Left cardiac atrium (tissue), 4 donors: ENCODE measurements around the gene RAPGEF2. TPM values are rescaled to one million over a fixed set of nuclear protein-coding genes. Genes with fewer than 3 reads are reported as not detected.
A peak's percentile ranks its signal among the peaks of the same experiment; 100 is the strongest.

Experiments used
- ATAC-seq, 2 donors: fragments of 200-7000 bp; cut with Tn5 transposase; one replicate each; pipeline ENCODE4 v1.9.1; 2020; ENCODE audit warnings: mild to moderate bottlenecking in 2 of 2, moderate library complexity in 2 of 2
- DNase-seq: peaks from one replicate; pipeline ENCODE4 v3.0.0-alpha.2; 2020
- intact Hi-C, 2 donors: fragments of 100-400 bp; cut with DNase I; formaldehyde crosslinking; loops; one replicate each; pipeline versions ENCODE4 v1.14.1 to v1.15.1; 2022 to 2023
- total RNA-seq, 2 donors: library from RNA; stranded (reverse); fragmentation: NEBNext Ultra II Directional; extraction: Animal tissue kit (Norgen Biotek cat#: 25700); gene quantifications; one replicate each; pipeline ENCODE4 v1.2.1, GENCODE V29; 2021
- donor health status: DM: no; HTN: yes; CAD: no.
- donor health status: DM: no; HTN: yes; CAD: no; lungs with severe emphysema.
- donor health status: DM: yes; HTN: yes; CAD: no.
- donor health status: Dilated cardiomyopathy.

Gene RAPGEF2
- total RNA-seq, 2 donors from 2014 or later: 28.0 to 38.0 TPM

DNA sequence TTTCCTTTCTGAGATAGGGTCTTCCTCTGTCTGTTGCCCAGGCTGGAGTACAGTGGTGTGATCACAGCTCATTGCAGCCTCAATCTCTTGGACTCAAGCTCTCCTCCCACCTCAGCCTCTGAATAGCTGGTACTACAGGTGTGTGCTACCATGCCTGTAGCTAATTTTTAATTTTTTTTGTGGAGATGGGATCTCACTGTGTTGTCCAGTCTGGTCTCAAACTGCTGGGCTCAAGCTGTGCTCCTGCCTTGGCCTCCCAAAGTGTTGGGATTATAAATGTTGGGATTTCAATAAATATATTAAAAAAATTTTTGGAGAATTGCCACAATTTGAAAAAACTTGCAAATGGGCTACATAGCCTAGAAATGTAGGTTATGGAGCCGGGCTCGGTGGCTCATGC, 18.5 kb downstream of the RAPGEF2 start:
- intact Hi-C loops: no loop called here
- ATAC-seq: no peak
- no peak for DNase-seq

DNA sequence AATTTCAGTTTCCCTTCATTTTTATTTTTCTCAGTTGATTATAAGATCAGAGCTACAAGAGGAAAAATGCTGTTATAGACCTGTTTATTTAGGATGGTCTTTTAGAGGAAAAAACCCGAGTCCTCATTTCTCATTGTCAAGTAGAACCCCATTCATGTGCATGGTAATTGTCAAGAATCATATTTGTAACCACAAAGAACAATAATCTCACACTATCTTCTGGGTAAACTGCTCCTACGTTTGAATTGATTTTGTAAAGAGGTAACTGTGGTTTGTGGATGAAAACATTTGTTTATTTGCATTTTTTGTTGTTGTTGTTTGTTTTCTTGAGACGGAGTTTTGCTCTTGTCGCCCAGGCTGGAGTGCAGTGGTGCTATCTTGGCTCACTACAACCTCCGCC, 23.8 kb downstream of the RAPGEF2 start:
- intact Hi-C loops: no loop called here
- DNase-seq (no peak), ATAC-seq (no peak)

DNA sequence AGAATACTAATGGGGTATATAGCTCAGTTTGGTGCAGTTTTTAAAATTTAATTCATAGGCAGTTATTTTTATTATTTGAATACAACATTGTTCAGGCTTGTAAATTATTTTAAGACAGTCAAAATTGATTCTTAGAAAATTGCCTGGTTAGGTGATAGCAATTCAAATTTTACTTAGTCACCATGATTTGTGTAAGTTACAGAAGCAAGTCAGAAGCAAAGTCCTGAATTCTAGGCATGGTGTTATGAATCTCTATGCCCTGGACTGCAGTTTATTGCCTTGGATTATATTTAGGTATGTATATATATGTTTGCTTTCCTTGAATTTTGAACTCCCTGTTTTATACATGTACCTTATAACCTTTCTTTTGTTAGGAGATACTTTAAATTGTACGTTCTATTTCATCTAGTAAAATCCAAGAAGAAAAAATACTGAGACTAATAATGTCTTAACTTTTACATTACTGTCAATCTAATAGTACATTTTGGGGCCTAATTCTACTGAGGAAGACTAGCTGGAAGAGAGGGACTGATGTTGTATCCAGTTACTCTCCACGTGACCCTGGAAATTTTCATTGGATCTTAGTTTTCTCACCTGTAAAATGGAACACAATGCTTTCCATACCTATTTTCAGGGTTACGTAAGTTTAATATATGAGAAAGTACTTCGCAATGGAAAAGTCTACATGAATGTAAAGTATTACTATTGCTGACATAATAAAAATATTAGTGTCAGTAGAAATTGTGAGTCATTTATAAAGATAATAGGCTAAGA, 25.1 kb downstream of the RAPGEF2 start:
- DNase-seq (no peak), ATAC-seq (no peak)
- intact Hi-C loops: no loop called here

DNA sequence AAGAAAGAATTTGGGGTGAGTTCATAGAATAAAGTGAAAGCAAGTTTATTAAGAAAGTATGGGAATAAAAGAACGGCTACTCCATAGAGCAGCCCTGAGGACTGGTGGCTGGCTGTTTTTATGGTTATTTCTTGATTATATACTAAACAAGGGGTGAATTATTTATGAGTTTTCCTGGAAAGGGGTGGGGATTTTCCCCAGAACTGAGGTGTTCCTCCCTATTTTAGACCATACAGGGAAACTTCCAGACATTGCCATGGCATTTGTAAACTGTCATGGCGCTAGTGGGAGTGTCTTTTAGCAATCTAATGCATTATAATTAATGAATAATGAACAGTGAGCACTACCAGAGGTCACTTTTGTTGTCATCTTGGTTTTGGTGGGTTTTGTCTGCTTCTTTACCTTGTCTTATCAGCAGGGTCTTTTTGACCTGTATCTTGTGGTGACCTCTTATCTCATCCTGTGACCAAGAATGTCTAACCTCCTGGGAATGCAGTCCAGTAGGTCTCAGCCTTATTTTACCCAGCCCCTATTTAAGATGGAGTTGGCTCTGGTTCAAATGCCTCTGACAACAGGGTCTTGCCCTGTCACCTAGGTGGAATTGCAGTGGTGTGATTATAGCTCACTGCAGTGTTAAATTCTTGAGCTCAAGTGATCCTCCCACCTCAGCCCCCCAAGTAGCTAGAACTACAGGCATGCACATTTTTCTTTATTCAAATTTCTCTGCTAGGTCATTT, 27.1 kb downstream of the RAPGEF2 start:
- ATAC-seq (no peak), DNase-seq (no peak)
- intact Hi-C loops: no loop called here

DNA sequence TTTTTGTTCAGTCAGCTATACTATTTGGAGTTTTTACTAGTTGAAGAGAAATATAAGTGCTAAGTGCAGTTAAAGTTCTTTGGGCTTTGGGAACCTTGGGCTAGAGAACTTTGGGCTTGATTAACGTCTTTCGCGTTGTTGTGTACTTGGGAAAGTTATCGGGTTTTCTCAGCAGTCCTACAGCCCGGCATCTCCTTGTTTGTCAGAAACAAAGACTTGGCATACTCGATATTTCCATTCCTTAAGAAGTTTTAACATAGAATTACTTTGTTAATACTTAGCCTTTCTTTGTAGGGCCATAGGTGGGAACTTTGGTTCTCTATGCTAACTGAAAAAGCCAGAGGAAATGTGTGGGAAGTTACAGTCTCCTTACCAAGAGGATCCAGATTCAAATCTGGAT, 28.7 kb downstream of the RAPGEF2 start:
- ATAC-seq (no peak), DNase-seq (no peak)
- intact Hi-C loops: no loop called here

DNA sequence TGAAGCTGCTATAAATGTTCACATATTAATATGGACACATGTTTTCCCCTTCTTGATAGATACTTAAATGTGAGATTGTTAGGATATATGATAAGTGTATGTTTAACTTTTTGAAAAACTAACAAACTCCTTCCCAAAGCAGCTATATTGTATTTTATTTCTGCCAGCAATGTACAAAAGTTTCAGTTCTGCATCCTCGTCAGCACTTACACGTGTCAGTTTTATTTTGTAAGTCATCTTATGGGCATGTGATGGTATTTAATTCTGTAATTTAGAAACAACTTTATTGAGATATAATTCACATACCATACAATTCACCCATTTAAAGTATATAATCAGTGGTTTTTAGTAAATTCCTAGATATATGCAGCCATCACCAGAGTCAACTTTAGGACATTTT, 31.6 kb downstream of the RAPGEF2 start:
- intact Hi-C loops: no loop called here
- ATAC-seq (no peak), DNase-seq (no peak)

DNA sequence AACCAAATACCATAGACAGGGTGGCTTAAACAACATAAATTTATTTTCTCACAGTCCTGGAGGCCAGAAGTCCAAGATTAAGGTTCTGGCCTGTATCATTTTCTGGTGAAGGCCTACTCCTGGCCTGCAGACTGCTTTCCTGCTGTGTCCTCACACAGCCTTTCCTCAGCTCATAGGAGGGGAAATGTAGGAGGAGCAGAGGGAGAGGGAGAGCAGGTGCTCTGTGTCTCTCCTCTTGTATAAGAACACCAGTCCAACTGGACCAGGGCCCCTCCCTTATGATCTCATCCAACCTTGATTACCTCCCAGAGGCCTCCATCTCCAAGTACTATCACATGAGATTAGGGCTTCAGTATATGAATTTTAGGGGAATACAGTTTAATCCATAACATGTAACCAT, 34.3 kb downstream of the RAPGEF2 start:
- ATAC-seq (peak in 1 of 2 donors; percentile 54), DNase-seq (no peak)
- intact Hi-C loops: no loop called here

DNA sequence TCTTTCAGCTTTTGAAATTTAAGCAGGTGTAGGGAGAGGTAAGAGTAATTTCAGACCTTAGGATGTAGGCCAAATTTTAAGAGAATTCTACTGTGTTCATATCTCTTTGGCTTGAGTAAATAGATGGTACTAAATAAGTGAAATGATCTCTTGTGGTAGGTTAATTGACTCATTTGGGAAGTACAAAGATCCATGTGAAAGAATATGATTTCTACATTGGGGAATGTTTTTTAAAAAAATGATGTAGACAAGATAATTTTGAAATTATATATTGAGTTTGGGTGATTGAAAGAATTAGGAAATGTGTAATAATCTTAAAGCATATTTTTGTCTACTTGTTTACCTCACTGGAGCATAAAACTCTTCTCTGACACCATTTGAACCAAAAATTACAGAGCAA, 35.6 kb downstream of the RAPGEF2 start:
- DNase-seq: no peak
- ATAC-seq: no peak
- intact Hi-C loops: no loop called here

DNA sequence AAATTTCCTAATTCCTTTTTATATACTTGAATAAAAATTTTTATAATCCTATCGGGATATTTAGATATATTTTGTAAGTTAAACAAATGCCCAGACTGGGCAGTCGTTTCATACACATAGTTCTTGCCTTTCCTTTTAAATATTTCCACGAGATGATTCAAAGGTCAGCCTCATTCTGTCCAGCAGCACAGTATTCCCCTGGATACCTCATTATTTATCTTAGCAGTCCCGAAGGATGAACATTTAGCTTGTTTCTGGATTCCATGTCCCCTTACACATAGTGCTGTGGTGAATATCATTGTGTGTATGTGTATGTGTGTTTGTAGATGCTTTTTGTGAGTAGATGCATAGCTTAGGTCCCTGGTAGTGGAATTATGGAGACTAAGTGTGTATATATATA, 38.3 kb downstream of the RAPGEF2 start:
- ATAC-seq (no peak), DNase-seq (no peak)
- intact Hi-C loops: no loop called here

DNA sequence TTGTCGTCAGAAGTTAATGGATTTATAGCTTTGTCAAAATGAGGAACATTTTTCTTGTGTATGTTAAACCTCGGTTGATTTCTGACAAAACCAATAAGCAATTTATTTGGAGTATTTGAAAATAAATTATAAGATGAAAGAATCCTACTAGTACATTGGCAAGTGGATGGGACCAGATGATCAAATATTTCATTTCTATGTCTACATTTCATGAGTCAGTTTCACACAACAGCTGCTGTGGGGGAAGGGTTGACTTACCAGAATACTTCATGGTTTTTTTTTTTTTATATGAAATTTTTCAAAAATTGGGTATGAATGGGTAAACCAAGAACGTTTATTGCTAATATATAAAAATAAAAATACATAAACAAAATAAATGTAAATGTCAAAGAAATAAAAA, 39.4 kb downstream of the RAPGEF2 start:
- ATAC-seq (no peak), DNase-seq (no peak)
- intact Hi-C loops: no loop called here

DNA sequence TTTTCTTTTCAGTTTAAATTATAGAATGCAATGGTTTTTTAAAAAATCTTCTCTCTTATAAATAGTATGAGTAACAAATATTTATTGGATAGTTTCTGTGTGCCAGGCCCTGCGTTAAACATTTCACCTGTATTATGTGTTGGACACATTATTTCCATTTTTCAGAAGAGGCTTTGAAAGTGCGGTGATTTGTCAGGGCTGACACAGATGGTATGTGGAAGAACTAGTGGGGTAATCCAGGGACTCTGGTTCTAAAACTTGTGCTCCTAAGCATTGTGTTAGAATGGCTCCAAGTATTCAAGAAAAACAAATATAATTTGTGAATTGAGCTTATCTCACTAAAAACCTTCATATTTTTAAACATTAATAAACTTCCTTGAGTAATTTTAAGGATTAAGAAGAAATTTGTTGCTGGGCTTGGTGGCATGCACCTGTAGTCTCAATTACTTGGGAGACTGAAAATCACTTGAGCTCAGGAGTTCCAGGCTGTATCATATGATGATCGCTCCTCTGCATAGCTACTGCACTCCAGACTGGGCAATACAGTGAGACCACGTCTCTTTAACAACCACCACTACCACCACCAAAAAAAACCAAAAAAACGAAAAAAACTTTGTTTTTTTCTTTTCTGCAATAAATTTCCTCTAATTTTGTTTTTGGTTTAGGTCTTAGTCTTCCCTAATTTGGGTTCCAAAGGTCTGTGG, 40.0 kb downstream of the RAPGEF2 start:
- DNase-seq: no peak
- no peak for ATAC-seq
- intact Hi-C loops: no loop called here

DNA sequence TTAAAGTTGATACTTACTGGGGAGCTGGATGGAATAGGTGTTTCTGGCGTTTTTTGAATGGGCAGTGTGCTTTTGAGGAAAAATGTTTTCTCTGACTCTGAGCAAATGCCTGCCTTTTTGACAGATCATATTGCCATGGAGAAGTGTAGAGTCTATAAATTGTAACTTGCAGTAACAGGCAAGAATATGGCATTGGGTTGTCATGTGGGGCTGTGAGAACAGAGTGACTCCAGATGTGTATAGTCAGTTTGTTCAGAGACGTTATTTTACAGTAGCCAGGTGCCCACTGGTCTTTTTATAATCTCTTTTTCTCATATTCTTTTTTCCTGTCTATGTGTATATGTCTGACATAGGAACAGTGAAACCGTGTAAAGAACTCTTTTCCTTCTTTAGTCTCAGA, 40.8 kb downstream of the RAPGEF2 start:
- DNase-seq: no peak
- ATAC-seq: no peak
- intact Hi-C loops: no loop called here

DNA sequence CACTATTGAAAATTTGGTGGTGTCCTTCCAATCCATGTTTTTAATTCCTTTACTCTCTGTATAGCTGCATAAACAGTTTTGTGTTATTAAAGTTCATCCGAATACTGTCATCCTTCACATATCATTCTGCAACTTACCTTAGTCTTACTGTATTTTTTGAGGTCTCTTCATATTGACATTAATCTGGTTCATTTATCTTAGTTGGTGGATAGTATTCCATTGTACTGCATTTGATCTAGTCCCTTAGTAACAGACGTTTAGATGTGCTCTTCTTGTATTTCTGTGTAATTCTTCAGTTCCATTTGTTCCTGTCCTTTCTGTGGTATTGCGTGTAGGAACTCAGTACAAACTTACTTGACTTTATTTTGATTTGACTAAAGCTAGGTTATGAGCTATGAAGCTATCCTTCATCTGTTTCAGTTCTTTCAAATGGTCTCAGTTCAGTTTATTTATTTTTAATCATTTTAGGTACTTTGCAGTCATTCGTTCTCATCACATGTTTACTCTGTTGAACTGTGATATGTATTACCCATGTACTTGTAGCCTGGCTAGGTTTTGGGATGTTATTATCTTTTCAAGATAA, 41.3 kb downstream of the RAPGEF2 start:
- ATAC-seq (no peak), DNase-seq (no peak)
- intact Hi-C loops: no loop called here

DNA sequence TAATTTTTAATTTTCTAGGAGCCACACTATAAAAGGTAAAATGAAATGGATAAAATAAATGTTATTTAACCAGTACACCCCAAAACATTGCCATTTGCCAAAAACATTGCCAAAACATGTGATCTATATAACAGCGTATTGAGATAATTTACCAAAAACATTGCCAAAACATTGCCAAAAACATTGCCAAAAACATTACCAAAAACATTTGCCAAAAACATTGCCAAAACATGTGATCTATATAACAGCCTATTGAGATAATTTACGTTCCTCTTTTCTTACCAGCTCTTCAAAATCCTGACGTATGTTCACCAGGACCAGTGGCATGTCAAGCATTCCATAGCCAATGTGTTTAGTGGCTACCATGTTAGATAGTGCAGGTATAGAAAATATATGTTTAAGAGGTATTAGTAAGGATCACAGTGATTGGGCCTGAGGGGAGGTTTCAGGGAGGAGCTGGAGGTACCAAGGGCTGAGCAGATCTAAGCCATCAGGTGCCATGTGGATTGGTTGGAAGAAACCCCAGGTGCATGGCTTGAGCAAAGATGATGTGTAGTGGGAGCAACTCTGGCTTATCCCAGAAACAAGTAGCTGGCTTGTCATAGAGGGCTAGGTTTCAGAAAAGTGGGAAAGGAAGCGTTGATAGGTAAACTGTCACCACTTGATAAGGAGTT, 42.6 kb downstream of the RAPGEF2 start:
- intact Hi-C loops: no loop called here
- DNase-seq: no peak
- ATAC-seq: peak; percentile 23 to 47

DNA sequence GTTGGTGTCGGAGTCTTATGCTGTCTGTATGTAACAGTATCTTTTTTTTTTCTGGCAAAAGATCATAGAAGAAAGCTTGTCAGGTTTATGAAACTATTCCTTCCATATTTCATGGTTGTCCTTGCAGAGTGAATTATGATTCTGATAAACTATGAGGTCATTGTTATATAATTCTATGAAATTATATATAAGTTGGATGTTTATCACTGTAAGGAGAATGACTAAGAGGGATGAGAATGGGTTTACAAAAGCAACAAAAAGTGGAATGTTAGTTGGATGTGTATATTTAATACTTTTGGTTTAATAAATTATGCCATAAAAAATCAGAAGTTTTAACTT, 43.1 kb downstream of the RAPGEF2 start:
- no peak for DNase-seq
- no peak for ATAC-seq
- intact Hi-C loops: no loop called here

DNA sequence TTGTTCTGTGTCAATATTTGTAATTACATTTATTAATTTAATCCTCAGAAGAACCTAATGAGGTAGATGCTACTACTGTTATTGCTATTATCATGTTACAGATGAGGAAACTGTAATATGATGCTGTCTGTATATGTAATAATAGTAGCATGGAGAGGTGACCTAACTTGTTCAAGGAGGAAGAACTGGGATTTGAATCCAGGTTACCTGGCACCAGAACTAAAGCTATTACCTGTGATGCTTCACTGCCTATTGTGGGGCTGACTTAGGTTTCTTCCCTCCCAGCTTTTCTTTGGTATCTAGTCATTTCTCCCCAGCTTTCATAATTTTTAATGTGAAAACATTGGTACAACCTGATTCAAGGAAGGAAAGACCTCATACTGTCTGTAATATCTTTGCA, 43.6 kb downstream of the RAPGEF2 start:
- no peak for DNase-seq
- intact Hi-C loops: no loop called here
- ATAC-seq: no peak

DNA sequence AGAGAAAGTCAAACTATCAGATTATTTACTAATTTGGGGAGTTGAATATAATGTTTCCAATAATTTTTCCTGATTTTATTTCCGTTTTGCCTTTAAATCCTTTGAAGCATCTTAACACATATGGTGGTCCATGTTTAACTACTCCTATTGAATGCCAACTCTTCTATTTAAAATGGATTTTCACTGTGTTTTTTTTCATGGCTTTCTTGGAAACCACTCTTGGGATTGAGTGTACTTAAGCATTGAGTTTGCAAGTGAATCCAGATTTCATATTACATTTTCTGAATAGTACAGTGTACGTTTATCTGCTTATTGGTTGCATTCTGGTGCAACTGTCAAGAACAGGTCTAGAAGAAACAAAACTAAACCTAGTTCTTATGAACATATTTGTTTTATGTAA, 45.6 kb downstream of the RAPGEF2 start:
- ATAC-seq (no peak), DNase-seq (no peak)
- intact Hi-C loops: no loop called here

DNA sequence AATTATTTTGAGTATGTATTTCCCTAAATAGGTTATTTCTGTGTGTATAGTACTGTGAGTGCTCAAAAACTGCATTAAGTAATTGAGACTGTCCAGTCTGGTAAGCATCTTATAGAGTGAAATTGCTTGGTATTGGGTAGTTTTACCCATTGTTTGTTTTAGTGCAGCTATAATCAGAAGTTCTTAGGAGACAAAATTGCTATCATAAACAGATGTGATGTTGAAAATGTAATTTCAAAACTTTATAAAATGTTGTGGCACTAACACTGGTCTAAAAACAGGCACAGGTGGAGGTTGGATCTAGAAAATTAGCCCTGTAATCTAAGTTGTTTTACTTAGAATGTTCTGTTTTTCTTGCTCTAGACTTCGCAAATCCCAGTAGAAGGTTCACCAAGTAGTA, 46.8 kb downstream of the RAPGEF2 start:
- no peak for ATAC-seq
- intact Hi-C loops: no loop called here
- no peak for DNase-seq

DNA sequence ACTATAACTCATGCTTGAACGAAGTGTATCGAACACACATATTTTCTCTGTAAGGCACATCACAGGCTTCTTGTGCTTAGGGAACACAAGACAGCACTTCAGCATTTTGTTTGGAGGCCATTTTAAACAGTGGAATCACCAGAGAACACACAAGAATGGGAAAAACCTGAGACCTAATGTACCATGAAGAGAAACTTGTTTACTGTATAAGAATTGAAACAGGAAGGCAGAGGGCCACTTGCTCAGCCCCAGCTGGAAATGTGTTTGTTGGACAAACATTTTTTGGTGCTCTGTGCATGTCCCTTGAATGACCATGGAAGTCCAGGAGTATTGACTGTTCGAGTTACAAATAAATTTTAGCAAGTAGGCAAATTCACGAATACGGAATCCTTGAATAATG, 47.5 kb downstream of the RAPGEF2 start:
- intact Hi-C loops: no loop called here
- DNase-seq (no peak), ATAC-seq (no peak)
